GM12864 (cell line): Measurements from ENCODE around the gene NT5DC2.
"Not testable (repeated sequence)": the region's sequence is repeated elsewhere in the genome, so short reads cannot be mapped to it uniquely, and the experiment has no call there.

Experiments used
- DNase-seq: peaks from one replicate; pipeline ENCODE4 v3.0.0-alpha.2; 2011; ENCODE audit warnings: low read depth
- H3K4me3 ChIP-seq: 2 replicates; pipeline ENCODE4 v1.5.1; 2011; ENCODE audit warnings: mild to moderate bottlenecking, low read depth, low read length, control low read depth
- TF ChIP-seq, protein P1 (sequence below): IDR thresholded peaks from 2 replicates; pipeline ENCODE4 v1.5.1; 2011; ENCODE audit warnings: low read depth, mild to moderate bottlenecking, moderate library complexity, low read length, control low read depth, inconsistent platforms; ENCODE audit errors: missing control alignments

NT5DC2 gene

GRCh38 chr3:52528586-52529375 is 4.9 kb downstream of the NT5DC2 start:
- no peak overlapping the region for H3K4me3 ChIP-seq
- DNase-seq: no peak
- TF ChIP-seq, protein P1, sequence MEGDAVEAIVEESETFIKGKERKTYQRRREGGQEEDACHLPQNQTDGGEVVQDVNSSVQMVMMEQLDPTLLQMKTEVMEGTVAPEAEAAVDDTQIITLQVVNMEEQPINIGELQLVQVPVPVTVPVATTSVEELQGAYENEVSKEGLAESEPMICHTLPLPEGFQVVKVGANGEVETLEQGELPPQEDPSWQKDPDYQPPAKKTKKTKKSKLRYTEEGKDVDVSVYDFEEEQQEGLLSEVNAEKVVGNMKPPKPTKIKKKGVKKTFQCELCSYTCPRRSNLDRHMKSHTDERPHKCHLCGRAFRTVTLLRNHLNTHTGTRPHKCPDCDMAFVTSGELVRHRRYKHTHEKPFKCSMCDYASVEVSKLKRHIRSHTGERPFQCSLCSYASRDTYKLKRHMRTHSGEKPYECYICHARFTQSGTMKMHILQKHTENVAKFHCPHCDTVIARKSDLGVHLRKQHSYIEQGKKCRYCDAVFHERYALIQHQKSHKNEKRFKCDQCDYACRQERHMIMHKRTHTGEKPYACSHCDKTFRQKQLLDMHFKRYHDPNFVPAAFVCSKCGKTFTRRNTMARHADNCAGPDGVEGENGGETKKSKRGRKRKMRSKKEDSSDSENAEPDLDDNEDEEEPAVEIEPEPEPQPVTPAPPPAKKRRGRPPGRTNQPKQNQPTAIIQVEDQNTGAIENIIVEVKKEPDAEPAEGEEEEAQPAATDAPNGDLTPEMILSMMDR: no peak

DNA sequence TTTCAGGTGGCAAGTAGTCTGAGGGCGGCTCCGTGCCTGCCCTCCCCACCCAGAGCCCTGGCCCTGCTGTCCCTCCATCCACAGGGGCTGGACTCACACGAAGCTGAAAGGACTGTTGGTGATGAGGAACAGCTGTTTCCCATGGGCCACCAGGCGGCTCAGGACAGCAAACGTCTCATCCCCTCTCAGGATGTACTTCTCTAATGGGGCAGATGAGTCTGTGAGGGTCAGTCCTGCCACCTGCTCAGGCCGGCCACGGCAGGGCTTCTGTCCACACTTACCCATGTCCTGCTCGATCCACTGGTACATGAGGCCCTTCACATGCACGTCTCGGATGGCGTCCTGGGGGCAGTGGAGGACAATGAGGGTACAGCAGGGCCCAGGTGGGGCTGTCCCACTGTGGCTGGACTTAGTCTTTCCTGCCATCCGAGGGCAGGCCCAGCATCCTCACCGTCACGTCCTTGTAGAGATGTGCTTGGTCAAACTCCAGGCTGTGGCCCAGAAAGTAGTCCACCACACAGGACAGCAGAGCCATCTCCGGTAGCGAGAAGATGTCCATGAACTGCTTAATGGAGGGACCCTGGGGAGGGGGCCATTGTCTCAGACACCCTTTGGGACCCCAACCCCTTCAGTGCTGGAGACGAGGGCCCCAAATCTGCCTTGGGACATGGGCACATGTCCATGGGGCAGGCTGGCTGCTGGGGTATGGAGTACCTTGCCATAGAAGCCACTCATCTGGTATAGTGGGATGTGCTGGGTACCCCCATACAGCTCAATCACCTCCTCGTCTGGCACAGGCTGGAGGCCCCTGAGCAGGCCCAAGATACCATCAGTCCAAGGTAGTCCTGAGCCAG is 5.7 kb downstream of the NT5DC2 start:
- TF ChIP-seq, protein P1: no peak
- DNase-seq: no peak
- H3K4me3 ChIP-seq: no peak overlapping the region

DNA sequence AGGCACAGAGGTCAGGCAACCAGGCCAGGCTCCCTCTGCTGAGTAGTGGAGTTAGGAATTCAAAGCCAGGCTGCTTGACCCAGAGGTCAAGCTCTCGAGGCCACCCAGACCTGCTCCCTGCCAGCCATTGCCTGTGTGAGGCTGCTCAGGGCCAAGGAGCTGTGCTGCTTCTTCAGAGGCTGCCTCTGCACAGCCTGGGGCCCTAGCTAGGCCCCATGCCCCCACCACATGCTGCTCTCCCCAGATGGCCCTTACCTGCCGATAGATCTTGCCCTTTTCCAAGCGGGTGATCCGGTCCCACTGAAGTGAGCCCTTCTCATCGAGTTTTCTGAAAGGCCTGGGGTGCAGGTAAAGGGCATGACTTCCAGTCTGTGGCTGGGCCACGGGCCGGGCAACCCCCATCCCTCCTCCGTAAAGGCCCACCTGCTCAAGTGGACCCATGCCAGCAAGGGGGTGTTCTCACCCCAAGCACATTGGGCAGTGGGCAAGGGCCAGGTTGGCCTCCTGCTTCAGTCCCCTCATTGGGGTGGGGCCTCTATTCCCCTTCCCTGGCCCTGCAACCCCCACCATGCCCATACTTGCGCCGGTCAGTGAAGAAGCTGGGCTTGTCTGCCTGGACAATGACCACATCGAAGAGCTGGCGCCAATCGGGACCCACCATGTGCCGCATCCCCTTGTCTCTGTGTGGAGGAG is 6.5 kb downstream of the NT5DC2 start:
- TF ChIP-seq, protein P1: no peak
- no peak overlapping the region for H3K4me3 ChIP-seq
- DNase-seq: no peak

GRCh38 chr3:52526671-52527038 is 7.0 kb downstream of the NT5DC2 start:
- not testable (repeated sequence) for DNase-seq, H3K4me3 ChIP-seq

- H3K4me3 ChIP-seq: no peak overlapping the region
- TF ChIP-seq, protein P1: no peak
- DNase-seq: no peak
These were observed 7.7 kb downstream of the NT5DC2 start for GRCh38 chr3:52525680-52526561.

- no peak overlapping the region for H3K4me3 ChIP-seq
- DNase-seq: no peak
- TF ChIP-seq, protein P1: no peak
These were observed 8.6 kb downstream of the NT5DC2 start for GRCh38 chr3:52524752-52525679.
